HG03460 (cell line): ENCODE data around the gene KLF4.

Experiments
- ATAC-seq: cut with Tn5 transposase; IDR thresholded peaks from one replicate; pipeline ENCODE4 v1.9.1; 2021; ENCODE audit not compliant: unreplicated experiment

KLF4 gene

DNA sequence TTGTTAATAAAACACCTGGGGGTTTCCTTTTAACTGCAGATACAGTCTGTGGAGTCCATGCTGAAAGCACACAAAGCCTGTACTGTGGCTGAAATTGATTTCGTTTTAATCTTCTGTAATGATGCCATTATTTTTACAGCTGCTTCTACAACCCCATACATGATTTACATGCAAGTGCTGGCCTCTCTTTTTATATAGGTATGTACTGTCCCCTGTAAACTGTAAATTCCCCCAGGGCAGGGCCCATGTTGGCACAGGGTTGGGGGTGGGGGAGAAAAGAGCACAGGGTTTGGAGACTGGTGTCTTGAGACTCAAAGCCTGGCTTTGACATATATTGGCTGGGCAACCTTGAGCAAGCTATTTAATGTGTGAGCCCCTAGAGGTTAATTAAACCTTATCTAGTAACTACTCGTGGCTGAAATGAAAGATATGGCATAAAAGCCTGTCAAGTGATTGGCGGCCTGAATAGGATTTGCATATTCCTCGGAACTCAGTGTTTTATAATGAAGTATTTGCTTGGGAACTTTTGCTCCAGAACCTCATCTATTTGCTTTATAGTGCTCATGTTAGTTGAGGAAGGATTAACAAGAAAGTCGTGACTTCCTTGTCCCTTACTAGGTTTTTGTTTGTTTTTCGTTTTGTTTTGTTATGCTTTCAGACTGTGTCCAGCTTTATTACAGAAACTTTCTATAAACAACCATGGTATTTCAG lies 34.0 kb downstream of the KLF4 start:
- no peak for ATAC-seq

DNA sequence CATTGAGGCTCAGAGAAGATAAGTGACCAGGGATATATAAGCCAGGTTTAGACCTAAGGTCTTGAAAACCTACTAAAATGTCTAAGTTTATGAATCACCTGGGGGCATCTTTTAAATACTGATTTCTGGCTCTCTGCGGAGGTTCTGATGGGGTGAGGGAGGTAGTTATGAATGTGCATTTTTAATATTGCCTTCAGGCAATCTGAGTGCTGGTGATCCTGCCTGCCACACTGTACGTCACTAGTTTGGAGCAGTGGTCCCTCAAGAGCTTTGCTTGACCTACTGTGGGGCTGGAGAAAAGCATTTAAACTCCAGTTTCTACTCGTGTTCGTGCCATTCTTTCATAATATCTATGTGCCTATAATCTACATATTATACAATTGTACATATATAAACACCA lies 36.1 kb downstream of the KLF4 start:
- no peak for ATAC-seq

DNA sequence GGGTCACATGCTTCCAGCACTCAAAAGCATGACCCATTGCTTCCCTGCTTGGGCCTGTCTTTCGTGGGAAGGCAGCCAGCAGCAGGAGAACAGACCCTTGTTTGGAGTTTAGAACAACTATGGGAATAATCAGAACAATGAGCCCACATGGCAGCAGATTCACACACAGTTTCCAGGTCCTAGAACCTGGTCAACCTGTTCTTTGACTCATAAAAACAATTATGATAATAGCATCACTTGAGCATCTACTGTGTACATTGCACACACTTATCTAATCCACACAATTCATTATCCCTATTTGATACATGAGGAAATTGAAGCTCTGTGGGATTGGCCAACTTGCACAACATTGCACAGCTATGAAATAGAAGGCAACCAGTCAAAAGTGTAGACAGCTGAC lies 41.7 kb downstream of the KLF4 start:
- no peak for ATAC-seq

DNA sequence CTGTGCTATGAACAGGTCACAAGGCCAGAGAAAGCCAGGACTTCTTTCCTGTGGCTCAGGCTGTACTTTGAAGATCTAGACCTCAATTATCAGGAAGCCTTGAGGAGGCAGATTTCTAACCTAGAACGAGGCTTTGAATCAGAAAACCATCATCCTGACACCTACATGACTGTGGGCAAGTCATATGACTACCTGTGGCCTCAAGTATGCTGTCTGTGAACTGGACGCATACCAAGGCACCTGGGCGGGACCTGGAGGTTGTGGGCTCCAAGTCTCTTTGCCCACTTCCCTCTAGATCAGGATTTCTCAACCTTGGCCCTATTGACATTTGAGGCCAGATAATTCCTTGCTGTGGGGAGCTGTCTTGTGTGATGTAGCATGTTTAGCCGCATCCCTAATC lies 42.5 kb downstream of the KLF4 start:
- ATAC-seq: no peak

DNA sequence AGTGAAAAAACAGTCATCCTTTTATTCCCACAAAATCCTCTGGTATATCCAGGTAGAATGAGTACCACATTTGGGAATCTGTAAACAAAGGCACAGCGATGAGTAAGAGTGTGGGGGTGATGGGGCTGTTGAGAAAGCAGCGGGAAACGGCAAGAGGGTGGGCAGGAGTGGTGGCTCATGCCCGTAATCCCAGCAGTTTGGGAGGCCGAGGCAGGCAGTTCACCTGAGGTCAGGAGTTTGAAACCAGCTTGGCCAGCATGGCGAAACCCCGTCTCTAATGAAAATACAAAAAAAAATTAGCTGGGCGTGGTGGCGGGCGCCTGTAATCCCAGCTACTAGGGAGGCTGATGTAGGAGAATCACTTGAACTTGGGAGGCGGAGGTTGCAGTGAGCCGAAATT lies 43.1 kb downstream of the KLF4 start:
- no peak for ATAC-seq

DNA sequence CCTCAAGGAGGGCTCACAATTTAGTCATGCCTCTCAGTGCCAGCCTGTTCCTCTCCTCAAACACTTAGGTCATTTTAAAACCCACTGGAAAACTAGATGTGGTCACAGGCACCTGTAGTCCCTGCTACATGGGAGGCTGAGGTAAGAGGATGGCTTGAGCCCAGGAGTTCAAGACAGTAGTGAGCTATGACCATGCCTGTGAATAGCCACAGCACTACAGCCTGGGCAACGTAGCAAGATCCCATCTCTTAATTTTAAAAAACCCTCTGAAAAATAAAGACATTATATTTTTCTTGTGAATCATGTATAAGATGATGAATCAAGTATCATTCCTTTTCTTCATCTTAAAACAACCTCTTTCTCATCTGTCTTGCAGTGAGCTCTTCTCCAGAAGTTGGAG lies 45.8 kb downstream of the KLF4 start:
- no peak for ATAC-seq

DNA sequence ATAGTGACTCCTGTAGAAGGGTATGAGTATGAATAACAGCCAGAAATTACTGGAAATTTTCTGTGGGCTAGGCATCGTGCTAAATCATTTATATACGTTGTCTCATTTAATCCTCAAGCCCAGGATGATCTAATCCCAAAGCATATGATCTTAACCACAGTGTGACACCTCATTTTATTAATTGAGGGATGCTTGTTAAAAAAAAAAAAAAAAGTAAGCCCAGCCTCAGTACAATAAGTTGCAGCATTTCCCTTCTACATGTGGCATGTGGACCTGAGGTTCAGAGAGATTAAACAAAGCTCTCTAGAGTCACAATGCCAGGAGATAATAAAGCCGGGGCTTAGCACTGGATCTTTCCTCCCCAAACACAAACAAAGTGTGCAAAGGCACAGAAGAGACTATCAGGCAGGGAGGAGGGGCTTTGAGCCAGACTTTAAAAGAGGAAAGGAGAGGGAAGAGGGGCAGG lies 49.5 kb downstream of the KLF4 start:
- no peak for ATAC-seq

DNA sequence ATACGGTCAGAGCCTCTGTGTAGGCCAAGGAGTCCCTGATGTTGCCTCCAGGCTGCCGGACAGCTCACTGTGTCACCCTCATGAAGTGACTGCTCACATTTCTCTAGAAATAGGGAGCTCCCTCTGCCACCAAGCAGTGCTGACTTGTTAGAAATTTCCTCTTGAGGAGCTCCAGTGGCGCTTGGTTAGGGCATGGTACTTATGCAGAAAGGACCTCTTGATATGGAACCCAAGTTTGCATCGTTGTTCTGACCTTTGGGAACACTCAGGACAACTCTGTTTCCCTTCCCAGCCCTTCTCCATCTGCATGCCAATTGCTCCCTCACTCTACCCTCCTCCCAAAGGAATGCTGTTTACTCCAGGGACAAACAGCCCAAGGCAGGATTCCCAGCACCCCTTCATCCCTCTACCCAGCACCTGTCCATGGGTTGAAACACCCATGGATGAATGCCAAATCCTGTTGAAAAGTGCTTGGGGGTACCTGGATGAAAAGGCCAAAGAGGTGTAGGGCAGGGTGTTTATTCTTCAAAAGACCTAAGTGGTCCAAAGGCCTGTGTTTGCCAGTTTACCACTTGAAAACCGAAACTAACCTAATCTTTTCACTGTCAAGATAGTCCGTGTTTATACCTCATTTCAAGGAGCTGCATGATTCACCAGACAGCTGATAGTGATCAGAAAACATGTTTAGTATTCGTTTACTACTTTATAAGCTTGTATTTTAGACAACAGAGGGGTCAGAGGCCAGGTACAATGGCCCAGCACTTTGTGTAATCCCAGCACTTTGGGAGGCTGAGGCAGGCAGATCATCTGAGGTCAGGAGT lies 51.1 kb downstream of the KLF4 start:
- no peak for ATAC-seq

DNA sequence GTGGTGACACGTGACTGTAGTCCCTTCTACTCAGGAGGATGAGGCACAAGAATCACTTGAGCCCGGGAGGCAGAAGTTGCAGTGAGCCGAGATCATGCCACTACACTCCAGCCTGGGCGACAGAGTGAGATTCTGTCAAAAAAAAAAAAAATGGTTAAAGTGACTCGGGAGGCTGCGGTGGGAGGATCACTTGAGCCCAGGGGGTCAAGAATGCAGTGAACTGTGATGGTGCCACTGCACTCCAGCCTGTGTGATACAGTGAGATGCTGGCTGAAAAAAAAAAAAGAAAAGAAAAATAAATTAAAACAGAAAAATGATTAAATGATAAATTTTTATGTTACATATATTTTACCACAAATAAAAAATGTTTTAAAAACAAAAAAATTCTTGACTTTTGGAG lies 51.9 kb downstream of the KLF4 start:
- no peak for ATAC-seq

DNA sequence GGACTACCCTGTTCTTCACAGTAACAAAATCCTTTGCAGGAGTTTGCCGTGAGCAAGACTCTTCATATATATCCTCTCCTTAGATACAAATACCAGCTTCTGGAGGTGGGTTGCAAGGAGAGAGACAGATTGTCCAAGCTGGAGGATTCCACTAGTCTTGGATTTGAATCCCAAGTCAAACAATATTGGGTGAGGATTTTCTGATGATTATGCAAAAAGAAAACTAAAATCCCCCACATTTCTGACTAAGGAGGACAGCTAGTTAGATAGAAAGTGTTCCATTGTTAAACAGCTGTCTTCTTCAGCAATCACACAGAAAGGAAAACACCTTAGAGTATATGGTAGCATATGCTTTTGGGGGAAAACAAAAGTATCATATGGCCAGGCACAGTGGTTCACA lies 54.2 kb downstream of the KLF4 start:
- ATAC-seq: no peak
